Uterus (tissue), 4 donors: ENCODE results near the gene CADM4. TPM values are rescaled to one million over a fixed set of nuclear protein-coding genes. Genes with fewer than 3 reads are reported as not detected.

ENCODE experiments used
- DNase-seq, 2 donors: peaks; one replicate each; pipeline ENCODE4 v3.0.0-alpha.2; 2019 to 2020
- H3K27ac ChIP-seq, 2 donors: fragments of 200-600 bp; sonication (generic); 1 replicate in 1 of 2; 2 replicates in 1 of 2; pipeline ENCODE4 v1.5.1; 2016 to 2018
- H3K27me3 ChIP-seq, 2 donors: fragments of 200-600 bp; sonication (generic); one replicate each; pipeline ENCODE4 v1.5.1; 2018 to 2019; ENCODE audit warnings: control low read depth in 1 of 2
- H3K36me3 ChIP-seq, 2 donors: fragments of 200-600 bp; sonication (generic); one replicate each; pipeline ENCODE4 v1.5.1; 2019; ENCODE audit warnings: control low read depth in 1 of 2
- H3K4me1 ChIP-seq, 2 donors: fragments of 200-600 bp; sonication (generic); one replicate each; pipeline ENCODE4 v1.5.1; 2018 to 2019; ENCODE audit warnings: control low read depth in 1 of 2
- H3K4me3 ChIP-seq, 2 donors: fragments of 200-600 bp; sonication (generic); 1 replicate in 1 of 2; 2 replicates in 1 of 2; pipeline ENCODE4 v1.5.1; 2018 to 2019; ENCODE audit warnings: mild to moderate bottlenecking in 1 of 2
- H3K9me3 ChIP-seq, 2 donors: fragments of 200-600 bp; sonication (generic); one replicate each; pipeline ENCODE4 v1.5.1; 2019; ENCODE audit warnings: control low read depth in 1 of 2
- POLR2A ChIP-seq, 2 donors: fragments of 450-650 bp; IDR thresholded peaks; one replicate each; pipeline ENCODE4 v1.6.1; 2016; ENCODE audit warnings: antibody characterized with exemption in 2 of 2, mild to moderate bottlenecking in 1 of 2, moderate library complexity in 1 of 2
- intact Hi-C: fragments of 100-400 bp; cut with DNase I; formaldehyde crosslinking; loops from one replicate; pipeline ENCODE4 v1.15.1; 2023; ENCODE audit warnings: low total_unique reads
- total RNA-seq, 4 donors: library from RNA; depleted of rRNA in 3 of 4; stranded (reverse); fragments of >200 nt in 3 of 4; gene quantifications; one replicate each; pipeline versions ENCODE4 v1.1.0 to v1.2.4, GENCODE V29; 2014 to 2023
- TF ChIP-seq, protein P1 (sequence below), 4 experiments: fragments of 200-600 bp in 2 of 4; fragments of 450-650 bp in 2 of 4; sonication (generic) in 2 of 4; IDR thresholded peaks; one replicate each; pipeline ENCODE4 v1.5.1; 2016 to 2019; ENCODE audit warnings: antibody characterized with exemption in 4 of 4, mild to moderate bottlenecking in 2 of 4, moderate library complexity in 1 of 4
- donor health status: DM: yes; HTN: yes; CAD: no.

CADM4 gene
- total RNA-seq, 4 donors from 2014 or later = 2.1 to 18.6 (median 10.5) TPM

DNA sequence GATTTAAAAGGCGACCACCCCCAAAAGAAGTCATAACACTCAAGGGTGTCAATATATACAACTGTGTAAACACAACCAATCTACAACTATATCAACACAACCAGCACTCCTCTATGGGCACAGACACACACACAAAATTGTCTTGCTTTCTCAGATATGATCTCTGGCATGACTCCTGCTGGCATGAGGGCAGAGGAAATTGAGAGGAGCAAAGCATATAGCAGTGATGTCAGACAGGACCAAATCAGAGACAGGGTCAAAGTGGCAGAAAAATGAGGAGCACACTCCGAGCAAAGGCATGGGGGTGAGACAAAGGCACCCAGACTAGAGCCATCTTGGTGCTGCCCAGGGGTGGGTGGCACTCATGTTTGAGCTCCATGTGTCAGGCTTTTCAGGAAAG lies 53.3 kb downstream of the CADM4 start:
- Histone ChIP-seq H3K4me1 (peaks cover 4 to 5% of the 10 kb centered on the region in 2 donors), H3K36me3 (no peaks in the 10 kb centered on the region), H3K9me3 (no peaks in the 10 kb centered on the region), H3K27me3 (no peaks in the 10 kb centered on the region), H3K4me3 (no peak overlapping the region), H3K27ac (no peak overlapping the region)
- TF ChIP-seq POLR2A (IDR thresholded peaks at IDR 0.05) = no peak
- intact Hi-C loops = no loop called here
- DNase-seq = no peak

DNA sequence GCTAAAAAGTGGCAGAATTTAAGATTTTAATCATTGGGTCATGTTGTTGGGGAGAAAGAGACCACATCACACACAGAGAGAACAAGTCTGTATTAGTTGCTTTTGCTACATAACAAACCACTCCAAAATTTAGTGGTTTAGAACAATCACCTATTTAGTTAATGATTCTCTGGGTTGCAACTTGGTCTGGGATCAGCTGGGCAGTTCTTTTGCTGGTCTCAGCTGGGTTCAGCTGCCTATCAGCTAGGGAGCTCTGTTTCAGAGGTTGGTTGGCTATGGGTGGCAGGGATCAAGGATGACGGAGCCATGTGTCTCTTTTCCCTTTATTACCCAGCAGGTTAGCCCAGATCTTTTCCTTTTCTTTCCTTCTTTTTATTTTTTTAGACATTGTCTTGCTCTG lies 55.2 kb downstream of the CADM4 start:
- Histone ChIP-seq H3K4me1 (peaks cover 5 to 8% of the 10 kb centered on the region in 2 donors), H3K9me3 (no peaks in the 10 kb centered on the region), H3K27ac (no peak overlapping the region), H3K27me3 (no peaks in the 10 kb centered on the region), H3K4me3 (no peak overlapping the region), H3K36me3 (no peaks in the 10 kb centered on the region)
- TF ChIP-seq POLR2A (IDR thresholded peaks at IDR 0.05) = no peak
- TF ChIP-seq, protein P1, sequence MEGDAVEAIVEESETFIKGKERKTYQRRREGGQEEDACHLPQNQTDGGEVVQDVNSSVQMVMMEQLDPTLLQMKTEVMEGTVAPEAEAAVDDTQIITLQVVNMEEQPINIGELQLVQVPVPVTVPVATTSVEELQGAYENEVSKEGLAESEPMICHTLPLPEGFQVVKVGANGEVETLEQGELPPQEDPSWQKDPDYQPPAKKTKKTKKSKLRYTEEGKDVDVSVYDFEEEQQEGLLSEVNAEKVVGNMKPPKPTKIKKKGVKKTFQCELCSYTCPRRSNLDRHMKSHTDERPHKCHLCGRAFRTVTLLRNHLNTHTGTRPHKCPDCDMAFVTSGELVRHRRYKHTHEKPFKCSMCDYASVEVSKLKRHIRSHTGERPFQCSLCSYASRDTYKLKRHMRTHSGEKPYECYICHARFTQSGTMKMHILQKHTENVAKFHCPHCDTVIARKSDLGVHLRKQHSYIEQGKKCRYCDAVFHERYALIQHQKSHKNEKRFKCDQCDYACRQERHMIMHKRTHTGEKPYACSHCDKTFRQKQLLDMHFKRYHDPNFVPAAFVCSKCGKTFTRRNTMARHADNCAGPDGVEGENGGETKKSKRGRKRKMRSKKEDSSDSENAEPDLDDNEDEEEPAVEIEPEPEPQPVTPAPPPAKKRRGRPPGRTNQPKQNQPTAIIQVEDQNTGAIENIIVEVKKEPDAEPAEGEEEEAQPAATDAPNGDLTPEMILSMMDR (IDR thresholded peaks at IDR 0.05) = no peak
- DNase-seq = no peak
- intact Hi-C loops = no loop called here

DNA sequence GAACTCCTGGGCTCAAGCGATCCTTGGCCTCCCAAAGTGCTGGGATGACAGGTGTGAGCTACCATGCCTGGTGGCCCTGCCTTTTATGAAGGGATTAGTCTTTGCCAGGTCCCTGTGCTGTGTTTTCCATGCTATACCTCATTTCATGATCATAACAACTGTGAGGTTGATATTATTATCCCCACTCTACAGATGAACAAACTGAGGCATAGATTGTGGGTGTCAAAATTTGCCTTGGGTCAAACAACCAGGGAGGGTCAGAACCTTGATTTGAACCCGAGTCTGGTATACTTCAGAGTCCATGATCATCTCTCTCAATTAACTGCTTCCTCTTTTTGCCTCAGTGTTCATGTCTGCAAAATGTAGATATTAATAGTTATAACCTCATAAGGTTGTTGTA lies 57.2 kb downstream of the CADM4 start:
- no peak overlapping the region for H3K4me3 ChIP-seq
- peaks cover 5 to 8% of the 10 kb centered on the region in 2 donors for H3K4me1 ChIP-seq
- intact Hi-C loops = no loop called here
- no peak for DNase-seq
- H3K36me3 ChIP-seq = no peaks in the 10 kb centered on the region
- no peaks in the 10 kb centered on the region for H3K27me3 ChIP-seq
- H3K27ac ChIP-seq = no peak overlapping the region
- TF ChIP-seq POLR2A (IDR thresholded peaks at IDR 0.05) = no peak
- TF ChIP-seq, protein P1 (IDR thresholded peaks at IDR 0.05) = no peak
- no peaks in the 10 kb centered on the region for H3K9me3 ChIP-seq

DNA sequence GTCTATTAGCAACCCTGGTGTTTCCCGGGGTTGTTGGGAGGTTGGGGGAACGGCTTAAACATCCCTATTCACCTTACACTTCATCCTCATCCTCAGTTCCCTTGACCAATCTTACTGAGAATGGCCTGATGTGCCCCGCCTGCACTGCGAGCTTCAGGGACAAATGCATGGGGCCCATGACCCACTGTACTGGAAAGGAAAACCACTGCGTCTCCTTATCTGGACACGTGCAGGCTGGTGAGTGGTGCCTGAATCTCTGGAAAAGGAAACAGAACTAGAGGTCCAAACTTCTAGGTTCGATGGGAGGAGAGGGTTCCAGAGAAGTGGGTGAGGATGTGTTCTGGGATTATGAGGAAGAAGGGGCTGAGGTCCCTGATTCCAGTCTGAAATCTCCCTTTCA lies 58.2 kb downstream of the CADM4 start:
- no peaks in the 10 kb centered on the region for H3K27me3 ChIP-seq
- peaks cover 5 to 8% of the 10 kb centered on the region in 2 donors for H3K4me1 ChIP-seq
- intact Hi-C loops = no loop called here
- DNase-seq = no peak
- no peaks in the 10 kb centered on the region for H3K36me3 ChIP-seq
- no peaks in the 10 kb centered on the region for H3K9me3 ChIP-seq
- H3K4me3 ChIP-seq = peak overlapping the region in 1 of 2 donors; percentile 52
- TF ChIP-seq, protein P1 (IDR thresholded peaks at IDR 0.05) = no peak
- no peak for TF ChIP-seq POLR2A (IDR thresholded peaks at IDR 0.05)
- peak overlapping the region; percentile 80 to 84 for H3K27ac ChIP-seq

DNA sequence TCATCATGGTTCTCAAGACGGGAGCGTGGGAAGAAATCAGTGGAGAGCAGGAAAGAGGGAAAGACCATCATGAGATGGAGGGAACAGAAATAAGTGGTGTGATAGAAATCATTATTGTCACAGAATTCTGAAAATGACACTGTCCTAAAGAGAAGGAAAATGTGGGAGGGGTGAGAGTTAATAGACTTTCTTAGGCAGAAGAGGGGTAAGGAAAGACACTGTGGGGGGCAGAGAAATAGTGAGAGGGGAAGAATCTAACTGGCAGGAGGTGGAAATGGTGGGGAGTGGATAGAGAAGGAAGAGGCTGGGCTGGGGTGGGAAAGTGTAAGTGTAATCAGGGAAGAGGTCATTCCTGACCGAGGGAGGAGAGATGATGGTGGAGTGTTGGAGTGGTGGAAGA lies 60.9 kb downstream of the CADM4 start:
- TF ChIP-seq, protein P1 (IDR thresholded peaks at IDR 0.05) = no peak
- no peak for TF ChIP-seq POLR2A (IDR thresholded peaks at IDR 0.05)
- Histone ChIP-seq H3K9me3 (no peaks in the 10 kb centered on the region), H3K4me3 (no peak overlapping the region), H3K36me3 (no peaks in the 10 kb centered on the region), H3K27me3 (no peaks in the 10 kb centered on the region), H3K4me1 (peaks cover 5 to 13% of the 10 kb centered on the region in 2 donors), H3K27ac (no peak overlapping the region)
- intact Hi-C loops = loop anchor here (5.0 kb wide), 1 partner anchor 89 kb away; no protein-coding TSS in a partner anchor
- DNase-seq = no peak
